ENCODE data around the gene SRSF11.

GRCh38 chr1:70228670-70229069 lies 7.5 kb downstream of the SRSF11 start:
- TF ChIP-seq CTCF (IDR thresholded peaks at IDR 0.05; ENCODE audit: poor library complexity, severe bottlenecking) (no peak), EZH2 (IDR thresholded peaks at IDR 0.05; ENCODE audit: borderline replicate concordance, insufficient read depth, low read length, poor library complexity, severe bottlenecking) (no peak), POLR2AphosphoS5 (IDR thresholded peaks at IDR 0.05) (no peak), MXI1 (conservative IDR thresholded peaks at IDR 0.05; ENCODE audit: poor library complexity, severe bottlenecking) (no peak), RAD21 (conservative IDR thresholded peaks at IDR 0.05) (no peak)
- TF ChIP-seq, protein P1, sequence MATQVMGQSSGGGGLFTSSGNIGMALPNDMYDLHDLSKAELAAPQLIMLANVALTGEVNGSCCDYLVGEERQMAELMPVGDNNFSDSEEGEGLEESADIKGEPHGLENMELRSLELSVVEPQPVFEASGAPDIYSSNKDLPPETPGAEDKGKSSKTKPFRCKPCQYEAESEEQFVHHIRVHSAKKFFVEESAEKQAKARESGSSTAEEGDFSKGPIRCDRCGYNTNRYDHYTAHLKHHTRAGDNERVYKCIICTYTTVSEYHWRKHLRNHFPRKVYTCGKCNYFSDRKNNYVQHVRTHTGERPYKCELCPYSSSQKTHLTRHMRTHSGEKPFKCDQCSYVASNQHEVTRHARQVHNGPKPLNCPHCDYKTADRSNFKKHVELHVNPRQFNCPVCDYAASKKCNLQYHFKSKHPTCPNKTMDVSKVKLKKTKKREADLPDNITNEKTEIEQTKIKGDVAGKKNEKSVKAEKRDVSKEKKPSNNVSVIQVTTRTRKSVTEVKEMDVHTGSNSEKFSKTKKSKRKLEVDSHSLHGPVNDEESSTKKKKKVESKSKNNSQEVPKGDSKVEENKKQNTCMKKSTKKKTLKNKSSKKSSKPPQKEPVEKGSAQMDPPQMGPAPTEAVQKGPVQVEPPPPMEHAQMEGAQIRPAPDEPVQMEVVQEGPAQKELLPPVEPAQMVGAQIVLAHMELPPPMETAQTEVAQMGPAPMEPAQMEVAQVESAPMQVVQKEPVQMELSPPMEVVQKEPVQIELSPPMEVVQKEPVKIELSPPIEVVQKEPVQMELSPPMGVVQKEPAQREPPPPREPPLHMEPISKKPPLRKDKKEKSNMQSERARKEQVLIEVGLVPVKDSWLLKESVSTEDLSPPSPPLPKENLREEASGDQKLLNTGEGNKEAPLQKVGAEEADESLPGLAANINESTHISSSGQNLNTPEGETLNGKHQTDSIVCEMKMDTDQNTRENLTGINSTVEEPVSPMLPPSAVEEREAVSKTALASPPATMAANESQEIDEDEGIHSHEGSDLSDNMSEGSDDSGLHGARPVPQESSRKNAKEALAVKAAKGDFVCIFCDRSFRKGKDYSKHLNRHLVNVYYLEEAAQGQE (IDR thresholded peaks at IDR 0.05; ENCODE audit: borderline replicate concordance), result no peak

All from neural cell (in vitro differentiated cells).